SK-N-MC (cell line): Measurements from ENCODE around the gene DEPDC1B.

Experiments used
- DNase-seq: peaks from one replicate; pipeline ENCODE4 v3.0.0-alpha.2; 2011; ENCODE audit warnings: low read depth, low spot score
- H3K27ac ChIP-seq: fragments of 200-600 bp; sonication (generic); 2 replicates; pipeline ENCODE4 v1.5.1; 2016; ENCODE audit warnings: mixed run types
- H3K36me3 ChIP-seq: fragments of 200-600 bp; sonication (generic); 2 replicates; pipeline ENCODE4 v1.6.1; 2017; ENCODE audit warnings: antibody characterized with exemption, low read length, mixed read lengths; ENCODE audit not compliant: insufficient read depth
- H3K4me3 ChIP-seq: fragments of 200-600 bp; sonication (generic); 2 replicates; pipeline ENCODE4 v1.5.1; 2016
- H3K9ac ChIP-seq: fragments of 200-600 bp; sonication (generic); 2 replicates; pipeline ENCODE4 v1.8.0; 2017; ENCODE audit warnings: mixed run types, mixed read lengths; ENCODE audit not compliant: insufficient read length
- H3K9me3 ChIP-seq: fragments of 200-600 bp; sonication (generic); 2 replicates; pipeline ENCODE4 v1.6.1; 2017; ENCODE audit warnings: low read depth, mild to moderate bottlenecking, antibody characterized with exemption, low read length, moderate library complexity, mixed read lengths
- EZH2 ChIP-seq: fragments of 200-600 bp; sonication (generic); IDR thresholded peaks from one replicate; pipeline ENCODE4 v1.6.1; 2017; ENCODE audit warnings: antibody characterized with exemption
- FOXP2 ChIP-seq: optimal IDR thresholded peaks from 2 replicates; pipeline ENCODE3; 2011; ENCODE audit warnings: mild to moderate bottlenecking, moderate library complexity; ENCODE audit not compliant: insufficient read depth; ENCODE audit errors: extremely low read length, control extremely low read depth
- POLR2AphosphoS5 ChIP-seq: IDR thresholded peaks from 2 replicates; pipeline ENCODE4 v1.6.1; 2012; ENCODE audit warnings: mild to moderate bottlenecking, low read depth, low read length, borderline replicate concordance

Gene DEPDC1B

DNA sequence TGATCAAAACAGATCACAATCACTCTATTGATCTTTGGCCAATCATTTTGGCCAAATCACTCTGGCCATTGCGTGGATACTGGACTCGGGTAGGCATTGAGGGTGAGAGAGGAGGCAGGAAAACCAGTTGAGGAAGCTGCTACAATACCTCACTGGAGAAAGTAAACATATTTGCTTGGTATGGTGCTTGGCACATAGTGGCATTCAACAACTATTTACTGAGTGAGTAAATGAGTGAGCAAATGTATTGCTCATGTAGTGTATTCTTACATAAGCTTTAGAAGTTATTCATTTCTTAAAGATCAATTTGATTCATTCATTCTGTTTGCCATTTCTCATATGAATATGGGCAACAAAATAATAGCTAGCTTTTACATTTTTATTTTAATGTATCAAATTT, 4.0 kb upstream of the DEPDC1B start:
- DNase-seq: no peak
- Histone ChIP-seq H3K4me3 (no peak overlapping the region), H3K36me3 (no peaks in the 10 kb centered on the region), H3K9ac (no peak overlapping the region), H3K27ac (no peak overlapping the region), H3K9me3 (no peaks in the 10 kb centered on the region)
- TF ChIP-seq FOXP2 (no peak), EZH2 (no peak), POLR2AphosphoS5 (no peak)

GRCh38 chr5:60701321-60701968, 1.5 kb upstream of the DEPDC1B start:
- no peak for DNase-seq
- Histone ChIP-seq H3K27ac (no peak overlapping the region), H3K9me3 (no peaks in the 10 kb centered on the region), H3K9ac (no peak overlapping the region), H3K4me3 (peak overlapping the region; percentile 100), H3K36me3 (0 out of 2 replicates have a peak, but pooled peaks cover 1% of the 10 kb centered on the region)
- TF ChIP-seq FOXP2 (no peak), POLR2AphosphoS5 (no peak), EZH2 (no peak)

DNA sequence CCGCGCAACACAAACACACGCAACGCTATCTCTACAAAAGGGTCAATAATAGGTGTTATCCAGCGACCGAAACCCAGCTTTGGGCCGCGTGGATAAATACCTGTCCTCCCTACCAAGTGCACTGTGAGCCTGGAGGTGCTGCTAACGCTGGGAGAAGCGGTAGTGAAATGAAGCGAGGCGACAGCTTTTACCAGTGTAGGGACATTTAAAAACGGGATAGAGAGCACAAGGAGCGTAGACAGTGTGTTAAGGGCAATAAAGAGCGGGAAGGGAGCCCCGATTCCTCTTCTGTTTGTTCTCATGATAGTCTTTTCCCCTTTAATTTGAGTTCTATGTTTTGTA, 421 bp upstream of the DEPDC1B start:
- TF ChIP-seq EZH2 (no peak), FOXP2 (no peak), POLR2AphosphoS5 (no peak)
- peak overlapping the region; percentile 100 for H3K4me3 ChIP-seq
- no peak for DNase-seq
- H3K36me3 ChIP-seq: peaks cover 12% of the 10 kb centered on the region
- peak overlapping the region; percentile 98 for H3K9ac ChIP-seq
- H3K27ac ChIP-seq: peak overlapping the region; percentile 88
- H3K9me3 ChIP-seq: no peaks in the 10 kb centered on the region

DNA sequence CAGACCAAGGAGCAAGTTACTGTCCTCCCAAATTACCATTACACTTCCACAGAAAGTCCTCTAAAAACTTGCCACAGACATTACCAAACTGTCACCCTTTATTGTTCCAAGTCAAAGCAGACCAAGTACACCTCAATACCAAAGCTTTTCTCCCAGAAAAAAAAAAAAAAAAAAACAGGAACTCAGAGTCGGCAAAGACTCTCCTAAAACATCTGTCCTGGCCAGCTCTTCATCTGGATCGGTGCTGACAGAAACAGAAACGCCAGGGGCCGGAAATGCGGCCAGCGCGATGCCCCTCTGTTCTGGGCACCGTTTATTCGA, 718 bp downstream of the DEPDC1B start:
- H3K36me3 ChIP-seq: peaks cover 23% of the 10 kb centered on the region
- TF ChIP-seq EZH2: no peak
- TF ChIP-seq POLR2AphosphoS5: no peak
- no peak for TF ChIP-seq FOXP2
- peak overlapping the region; percentile 76; the same call in 1 of the 2 replicates for H3K27ac ChIP-seq
- H3K9ac ChIP-seq: peak overlapping the region; percentile 98
- no peak for DNase-seq
- H3K9me3 ChIP-seq: no peaks in the 10 kb centered on the region
- H3K4me3 ChIP-seq: peak overlapping the region; percentile 100

DNA sequence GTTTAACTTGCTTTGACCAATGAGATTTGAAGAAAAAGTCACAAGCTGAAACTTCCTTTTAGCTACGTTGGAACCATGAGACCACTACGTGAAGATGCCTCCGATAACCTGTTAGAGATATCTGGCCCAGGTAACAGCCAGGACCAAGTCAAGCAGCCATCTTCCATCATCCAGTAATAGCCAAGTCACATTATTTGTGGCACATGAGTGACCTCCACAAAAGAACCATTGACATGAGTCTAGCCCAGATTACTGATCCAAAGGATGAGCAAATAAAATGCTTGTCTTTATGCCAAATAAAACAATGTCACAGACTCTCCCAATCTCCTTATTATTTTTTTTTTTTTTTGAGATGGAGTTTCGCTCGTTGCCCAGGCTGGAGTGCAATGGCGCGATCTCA, 1.6 kb downstream of the DEPDC1B start:
- H3K36me3 ChIP-seq: peaks cover 32% of the 10 kb centered on the region
- TF ChIP-seq EZH2 (no peak), FOXP2 (no peak), POLR2AphosphoS5 (no peak)
- H3K27ac ChIP-seq: no peak overlapping the region
- DNase-seq: no peak
- H3K9me3 ChIP-seq: no peaks in the 10 kb centered on the region
- no peak overlapping the region for H3K9ac ChIP-seq
- H3K4me3 ChIP-seq: peak overlapping the region; percentile 100

- Histone ChIP-seq H3K27ac (no peak overlapping the region), H3K9me3 (peaks cover 8% of the 10 kb centered on the region; the same call in 1 of the 2 replicates), H3K9ac (no peak overlapping the region), H3K36me3 (peaks cover 47% of the 10 kb centered on the region), H3K4me3 (no peak overlapping the region)
- TF ChIP-seq POLR2AphosphoS5 (no peak), FOXP2 (no peak)
- DNase-seq: no peak
Observed at GRCh38 chr5:60690326-60690725, 9.6 kb downstream of the DEPDC1B start.

- no peak for TF ChIP-seq POLR2AphosphoS5
- no peak for TF ChIP-seq FOXP2
- TF ChIP-seq EZH2: no peak
- H3K9me3 ChIP-seq: peaks cover 8% of the 10 kb centered on the region; the same call in 1 of the 2 replicates
- peaks cover 47% of the 10 kb centered on the region for H3K36me3 ChIP-seq
- no peak overlapping the region for H3K9ac ChIP-seq
- no peak for DNase-seq
- no peak overlapping the region for H3K4me3 ChIP-seq
- no peak overlapping the region for H3K27ac ChIP-seq
Observed at GRCh38 chr5:60688980-60689379, 11.0 kb downstream of the DEPDC1B start.

GRCh38 chr5:60687927-60688720, 11.8 kb downstream of the DEPDC1B start:
- no peak for DNase-seq
- no peak overlapping the region for H3K27ac ChIP-seq
- H3K36me3 ChIP-seq: peaks cover 46% of the 10 kb centered on the region
- no peak overlapping the region for H3K4me3 ChIP-seq
- no peak overlapping the region for H3K9ac ChIP-seq
- no peak for TF ChIP-seq EZH2
- TF ChIP-seq POLR2AphosphoS5: no peak
- TF ChIP-seq FOXP2: no peak
- peaks cover 8% of the 10 kb centered on the region; the same call in 1 of the 2 replicates for H3K9me3 ChIP-seq
